BE2C (cell line): ENCODE data around the gene RHEX.

Source experiments
- DNase-seq: peaks from one replicate; pipeline ENCODE4 v3.0.0-alpha.2; 2020
- H3K27me3 ChIP-seq: fragments of 250-450 bp; sonication (Bioruptor Pico); 2 replicates; pipeline ENCODE4 v1.5.1; 2020; ENCODE audit warnings: mild to moderate bottlenecking
- H3K36me3 ChIP-seq: fragments of 250-450 bp; sonication (Bioruptor Pico); 2 replicates; pipeline ENCODE4 v1.5.1; 2020; ENCODE audit warnings: mild to moderate bottlenecking
- H3K4me1 ChIP-seq: fragments of 250-450 bp; sonication (Bioruptor Pico); 2 replicates; pipeline ENCODE4 v1.5.1; 2020
- H3K4me3 ChIP-seq: 2 replicates; pipeline ENCODE4 v1.5.1; 2011; ENCODE audit warnings: low read depth, low read length
- H3K9me3 ChIP-seq: fragments of 250-450 bp; sonication (Bioruptor Pico); 2 replicates; pipeline ENCODE4 v1.5.1; 2020
- TF ChIP-seq, protein P1 (sequence below): IDR thresholded peaks from 2 replicates; pipeline ENCODE4 v1.5.1; 2012; ENCODE audit warnings: mild to moderate bottlenecking, low read depth, low read length

RHEX gene

DNA sequence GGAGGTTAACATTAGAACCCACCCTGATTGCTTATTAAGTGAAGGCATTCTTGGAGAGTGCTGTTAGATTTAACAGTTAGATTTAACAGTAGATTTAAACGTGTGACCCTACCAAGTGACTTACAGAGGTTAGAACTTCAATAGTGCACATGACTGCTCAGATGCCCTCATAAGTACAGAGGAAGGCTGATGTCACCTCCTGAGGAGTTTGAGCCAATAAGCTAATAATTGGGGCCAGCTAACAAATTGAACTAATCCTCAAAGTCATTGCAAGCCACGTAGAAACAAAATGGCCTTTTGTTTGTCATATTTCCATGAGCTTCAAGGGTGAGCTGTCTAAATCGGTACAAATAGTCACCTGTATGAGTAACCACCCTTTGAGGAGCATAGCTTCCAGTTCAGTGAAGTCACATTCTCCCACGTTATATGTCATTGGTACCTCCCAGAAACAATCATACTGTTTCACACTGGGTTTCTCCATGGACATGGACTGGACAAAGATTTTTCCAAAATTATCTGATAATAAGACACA, 52.6 kb downstream of the RHEX start:
- DNase-seq = no peak
- H3K4me3 ChIP-seq = no peak overlapping the region
- H3K4me1 ChIP-seq = no peaks in the 10 kb centered on the region
- no peaks in the 10 kb centered on the region; the same call in 1 of the 2 replicates for H3K27me3 ChIP-seq
- H3K9me3 ChIP-seq = no peaks in the 10 kb centered on the region
- TF ChIP-seq, protein P1, sequence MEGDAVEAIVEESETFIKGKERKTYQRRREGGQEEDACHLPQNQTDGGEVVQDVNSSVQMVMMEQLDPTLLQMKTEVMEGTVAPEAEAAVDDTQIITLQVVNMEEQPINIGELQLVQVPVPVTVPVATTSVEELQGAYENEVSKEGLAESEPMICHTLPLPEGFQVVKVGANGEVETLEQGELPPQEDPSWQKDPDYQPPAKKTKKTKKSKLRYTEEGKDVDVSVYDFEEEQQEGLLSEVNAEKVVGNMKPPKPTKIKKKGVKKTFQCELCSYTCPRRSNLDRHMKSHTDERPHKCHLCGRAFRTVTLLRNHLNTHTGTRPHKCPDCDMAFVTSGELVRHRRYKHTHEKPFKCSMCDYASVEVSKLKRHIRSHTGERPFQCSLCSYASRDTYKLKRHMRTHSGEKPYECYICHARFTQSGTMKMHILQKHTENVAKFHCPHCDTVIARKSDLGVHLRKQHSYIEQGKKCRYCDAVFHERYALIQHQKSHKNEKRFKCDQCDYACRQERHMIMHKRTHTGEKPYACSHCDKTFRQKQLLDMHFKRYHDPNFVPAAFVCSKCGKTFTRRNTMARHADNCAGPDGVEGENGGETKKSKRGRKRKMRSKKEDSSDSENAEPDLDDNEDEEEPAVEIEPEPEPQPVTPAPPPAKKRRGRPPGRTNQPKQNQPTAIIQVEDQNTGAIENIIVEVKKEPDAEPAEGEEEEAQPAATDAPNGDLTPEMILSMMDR = no peak
- no peaks in the 10 kb centered on the region for H3K36me3 ChIP-seq

DNA sequence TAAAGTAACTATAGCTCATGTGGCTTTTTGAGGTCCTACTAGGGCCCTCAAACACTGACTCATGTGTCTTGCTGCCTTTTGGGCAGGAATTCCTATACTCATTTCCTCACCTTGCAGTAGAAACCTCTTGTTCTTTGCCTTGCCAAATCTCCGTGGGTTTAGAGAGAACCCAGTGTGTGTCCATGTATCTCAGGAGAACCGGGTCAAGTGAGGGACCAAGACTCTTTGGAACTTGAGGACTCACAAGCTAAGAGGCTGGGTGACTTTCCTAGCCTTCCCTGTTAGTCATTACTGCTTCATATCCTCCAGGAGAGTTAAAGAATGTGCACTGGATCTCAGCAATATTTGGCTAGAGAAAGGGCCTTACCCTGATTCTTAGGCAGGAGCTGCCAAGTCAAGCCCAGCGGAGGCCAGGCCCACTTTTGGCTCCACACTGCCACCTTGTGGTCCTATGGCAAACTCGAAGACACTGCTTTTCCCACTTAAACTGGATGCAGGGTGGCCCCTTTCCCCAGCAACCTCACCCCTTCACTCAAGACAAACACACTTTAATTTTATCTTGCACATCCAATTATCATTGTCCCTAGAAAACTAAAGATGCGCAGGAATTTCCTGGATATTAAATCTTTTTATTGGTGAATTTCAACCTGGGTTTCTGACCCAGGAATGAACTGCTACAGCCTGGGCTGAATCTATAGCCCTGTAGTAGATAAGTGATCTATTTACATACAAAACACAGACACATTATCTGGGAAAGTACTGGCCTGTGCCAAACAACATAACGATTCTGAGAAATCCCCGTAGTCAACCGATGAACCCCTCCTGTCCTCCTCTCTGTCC, 53.6 kb downstream of the RHEX start:
- H3K27me3 ChIP-seq = no peaks in the 10 kb centered on the region; the same call in 1 of the 2 replicates
- no peak overlapping the region for H3K4me3 ChIP-seq
- DNase-seq = peak; percentile 76
- H3K4me1 ChIP-seq = no peaks in the 10 kb centered on the region
- H3K36me3 ChIP-seq = no peaks in the 10 kb centered on the region
- TF ChIP-seq, protein P1 = peak; percentile 92
- H3K9me3 ChIP-seq = no peaks in the 10 kb centered on the region

DNA sequence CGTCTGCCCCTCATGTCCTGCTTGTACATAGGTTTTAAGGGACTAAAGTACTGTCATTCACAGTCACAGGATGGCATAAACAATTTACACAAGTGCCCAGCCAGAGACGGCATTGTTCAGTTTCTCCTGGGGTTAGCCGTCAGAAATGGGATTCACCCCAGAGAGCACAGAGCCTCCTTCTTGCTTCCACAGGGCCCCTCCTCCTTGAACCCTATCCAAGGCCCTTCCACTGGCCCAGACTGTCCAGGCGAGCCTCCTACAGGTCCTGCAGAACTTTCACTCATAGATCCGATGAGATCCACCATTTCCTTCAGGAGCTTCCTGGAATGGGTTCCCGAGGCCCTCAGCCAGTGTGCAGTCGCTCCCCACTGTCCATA, 54.2 kb downstream of the RHEX start:
- no peaks in the 10 kb centered on the region for H3K36me3 ChIP-seq
- TF ChIP-seq, protein P1 = no peak
- H3K4me3 ChIP-seq = no peak overlapping the region
- no peaks in the 10 kb centered on the region for H3K4me1 ChIP-seq
- no peak for DNase-seq
- no peaks in the 10 kb centered on the region for H3K9me3 ChIP-seq
- no peaks in the 10 kb centered on the region; the same call in 1 of the 2 replicates for H3K27me3 ChIP-seq

DNA sequence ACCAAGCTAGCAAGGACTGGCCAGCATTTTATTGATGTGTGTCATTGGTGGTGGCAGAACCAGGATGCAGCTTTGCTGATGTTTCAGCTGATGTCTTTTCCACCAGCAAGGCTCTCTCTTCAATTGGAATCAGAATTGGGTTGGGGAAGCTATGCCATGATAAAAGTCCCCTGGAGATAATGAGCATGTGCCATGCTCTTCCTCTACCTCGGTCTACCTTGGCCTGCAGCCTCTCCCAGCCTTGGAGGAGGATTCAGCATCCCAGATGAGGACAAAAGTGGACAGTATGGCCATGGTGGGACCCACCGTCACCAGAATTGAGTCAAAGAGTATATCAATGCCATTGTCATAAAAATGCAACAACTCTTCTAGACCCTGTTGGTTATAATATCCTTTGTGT, 55.7 kb downstream of the RHEX start:
- Histone ChIP-seq H3K4me1 (no peaks in the 10 kb centered on the region), H3K4me3 (no peak overlapping the region), H3K9me3 (no peaks in the 10 kb centered on the region), H3K27me3 (peaks cover 2% of the 10 kb centered on the region), H3K36me3 (no peaks in the 10 kb centered on the region)
- TF ChIP-seq, protein P1 = no peak
- no peak for DNase-seq

DNA sequence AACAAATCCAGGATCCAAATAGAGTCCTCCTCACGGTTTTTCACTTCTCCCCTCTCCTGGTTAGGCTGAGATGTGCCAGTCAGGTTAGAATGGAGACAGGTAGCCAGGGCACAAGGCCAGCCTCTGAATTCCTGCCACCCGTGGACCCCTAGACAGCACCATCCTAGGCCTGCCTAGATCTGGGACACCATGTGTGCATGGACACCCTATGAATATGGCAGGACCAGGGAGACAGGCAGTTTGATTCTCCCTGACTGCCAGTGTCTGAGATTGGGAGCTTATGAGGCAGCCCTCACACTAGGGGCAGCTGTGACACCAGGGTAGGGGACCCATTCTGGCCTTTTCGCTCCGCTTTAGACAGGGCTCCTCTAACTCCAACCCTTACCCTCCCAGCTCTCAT, 56.7 kb downstream of the RHEX start:
- H3K36me3 ChIP-seq = no peaks in the 10 kb centered on the region
- TF ChIP-seq, protein P1 = no peak
- no peaks in the 10 kb centered on the region for H3K4me1 ChIP-seq
- DNase-seq = no peak
- H3K4me3 ChIP-seq = no peak overlapping the region
- H3K9me3 ChIP-seq = no peaks in the 10 kb centered on the region
- peaks cover 7% of the 10 kb centered on the region for H3K27me3 ChIP-seq

DNA sequence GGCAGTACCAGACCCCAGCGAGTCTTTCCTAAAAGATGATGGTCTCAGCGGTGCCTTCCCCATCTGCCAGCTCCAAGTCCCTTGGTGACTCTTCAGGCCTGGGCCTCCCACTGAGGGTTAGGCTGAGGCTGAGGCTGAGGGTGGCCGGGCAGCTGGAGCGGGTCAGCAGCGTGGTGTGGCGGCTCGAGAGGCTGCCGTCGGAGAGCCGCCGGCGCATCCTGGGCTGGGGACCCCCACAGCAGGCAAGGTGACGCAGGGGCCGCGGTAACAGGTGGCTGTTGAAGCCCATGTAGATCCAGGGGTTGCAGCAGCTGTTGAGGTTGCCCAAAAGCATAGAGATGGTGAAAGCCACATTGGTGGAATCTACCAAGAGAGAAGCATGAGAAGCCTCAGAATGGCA, 57.2 kb downstream of the RHEX start:
- Histone ChIP-seq H3K27me3 (peaks cover 7% of the 10 kb centered on the region), H3K9me3 (no peaks in the 10 kb centered on the region), H3K4me1 (no peaks in the 10 kb centered on the region), H3K36me3 (no peaks in the 10 kb centered on the region), H3K4me3 (no peak overlapping the region)
- DNase-seq = no peak
- TF ChIP-seq, protein P1 = no peak
